ENCODE results near the gene PRSS22. TPM values are rescaled to one million over a fixed set of nuclear protein-coding genes. Genes with fewer than 3 reads are reported as not detected.
A peak's percentile ranks its signal among the peaks of the same experiment; 100 is the strongest.

Gene PRSS22
- total RNA-seq, 4 donors from 2014 or later = 2.5 to 11.2 TPM; not detected in 2

- H3K9me3 ChIP-seq = no peaks in the 10 kb centered on the region
- in situ Hi-C loops (cut with MboI; ENCODE audit: low pct_ligation_motif_present in 1 of 4, low pct_unique_long_range_greater_than_20kb in 1 of 4, low sequenced_read_pairs in 3 of 4) (loop anchor here in 2 of 4 donors (5.0 to 10.0 kb wide), 2 partner anchors 37 to 45 kb away; no protein-coding TSS in a partner anchor), intact Hi-C loops (cut with DNase I; ENCODE audit: low total_unique reads) (loop anchor here (5.0 kb wide), 1 partner anchor 42 kb away; no protein-coding TSS in a partner anchor)
- no peak overlapping the region for H3K27ac ChIP-seq
- no peaks in the 10 kb centered on the region for H3K36me3 ChIP-seq
- peaks cover 5 to 14% (median 10%) of the 10 kb centered on the region in 4 donors for H3K4me1 ChIP-seq
- DNase-seq = no peak
- TF ChIP-seq CTCF (IDR thresholded peaks at IDR 0.05) (no peak), EP300 (IDR thresholded peaks at IDR 0.05; ENCODE audit: low read depth) (no peak)
- H3K4me3 ChIP-seq = no peak overlapping the region
- WGBS, 2 donors (ENCODE audit: low coverage in 1 of 2) = 92 to 100% methylated on average over 3 to 6 of the region's 6 CpGs
- H3K27me3 ChIP-seq = no peaks in the 10 kb centered on the region
These were observed 22.0 kb upstream of the PRSS22 start for GRCh38 chr16:2879854-2880508.

- peaks cover 3 to 7% (median 6%) of the 10 kb centered on the region in 4 donors for H3K4me1 ChIP-seq
- no peak overlapping the region for H3K4me3 ChIP-seq
- TF ChIP-seq POLR2A (IDR thresholded peaks at IDR 0.05) = no peak
- TF ChIP-seq POLR2AphosphoS5 (IDR thresholded peaks at IDR 0.05) = peak in 1 of 3 donors; percentile 12
- TF ChIP-seq EP300 (IDR thresholded peaks at IDR 0.05; ENCODE audit: low read depth) = no peak
- peak; percentile 92 to 99 (median 94) for TF ChIP-seq CTCF (IDR thresholded peaks at IDR 0.05)
- intact Hi-C loops (cut with DNase I; ENCODE audit: low total_unique reads) (loop anchor here (5.0 kb wide), 1 partner anchor 47 kb away; no protein-coding TSS in a partner anchor), in situ Hi-C loops (cut with MboI; ENCODE audit: low pct_ligation_motif_present in 1 of 4, low pct_unique_long_range_greater_than_20kb in 1 of 4, low sequenced_read_pairs in 3 of 4) (loop anchor here in 2 of 4 donors (5.0 to 10.0 kb wide), 2 partner anchors 42 to 50 kb away; no protein-coding TSS in a partner anchor)
- 12 to 16% methylated on average over 15 to 25 of the region's 25 CpGs for WGBS, 2 donors (ENCODE audit: low coverage in 1 of 2)
- DNase-seq = peak; percentile 83
- no peaks in the 10 kb centered on the region for H3K36me3 ChIP-seq
- no peaks in the 10 kb centered on the region for H3K27me3 ChIP-seq
- H3K27ac ChIP-seq = peak overlapping the region in 1 of 4 donors; percentile 21
- no peaks in the 10 kb centered on the region for H3K9me3 ChIP-seq
These were observed 17.0 kb upstream of the PRSS22 start for GRCh38 chr16:2874912-2875362.

GRCh38 chr16:2874032-2874911 lies 16.3 kb upstream of the PRSS22 start:
- Histone ChIP-seq H3K4me3 (no peak overlapping the region), H3K27ac (peak overlapping the region in 1 of 4 donors; percentile 21), H3K36me3 (no peaks in the 10 kb centered on the region), H3K9me3 (no peaks in the 10 kb centered on the region), H3K27me3 (no peaks in the 10 kb centered on the region), H3K4me1 (peaks cover 3 to 7% (median 6%) of the 10 kb centered on the region in 4 donors)
- TF ChIP-seq EP300 (IDR thresholded peaks at IDR 0.05; ENCODE audit: low read depth) = no peak
- no peak for TF ChIP-seq POLR2AphosphoS5 (IDR thresholded peaks at IDR 0.05)
- TF ChIP-seq CTCF (IDR thresholded peaks at IDR 0.05) = no peak
- TF ChIP-seq POLR2A (IDR thresholded peaks at IDR 0.05) = no peak
- no peak for DNase-seq
- in situ Hi-C loops (cut with MboI; ENCODE audit: low pct_ligation_motif_present in 1 of 4, low pct_unique_long_range_greater_than_20kb in 1 of 4, low sequenced_read_pairs in 3 of 4) = loop anchor here in 1 of 4 donors (10.0 kb wide), 1 partner anchor 51 kb away; no protein-coding TSS in a partner anchor
- intact Hi-C loops (cut with DNase I; ENCODE audit: low total_unique reads) = no loop called here
- 48 to 52% methylated on average over 12 to 21 of the region's 21 CpGs for WGBS, 2 donors (ENCODE audit: low coverage in 1 of 2)

GRCh38 chr16:2871926-2872325 lies 14.0 kb upstream of the PRSS22 start:
- DNase-seq = no peak
- in situ Hi-C loops (cut with MboI; ENCODE audit: low pct_ligation_motif_present in 1 of 4, low pct_unique_long_range_greater_than_20kb in 1 of 4, low sequenced_read_pairs in 3 of 4) (loop anchor here in 1 of 4 donors (10.0 kb wide), 1 partner anchor 53 kb away; no protein-coding TSS in a partner anchor), intact Hi-C loops (cut with DNase I; ENCODE audit: low total_unique reads) (no loop called here)
- no peak overlapping the region for H3K4me3 ChIP-seq
- TF ChIP-seq EP300 (IDR thresholded peaks at IDR 0.05; ENCODE audit: low read depth) (no peak), CTCF (IDR thresholded peaks at IDR 0.05) (no peak), POLR2A (IDR thresholded peaks at IDR 0.05) (no peak), POLR2AphosphoS5 (IDR thresholded peaks at IDR 0.05) (no peak)
- no peaks in the 10 kb centered on the region for H3K9me3 ChIP-seq
- H3K36me3 ChIP-seq = no peaks in the 10 kb centered on the region
- H3K27ac ChIP-seq = no peak overlapping the region
- 75 to 100% methylated on average over 1 to 6 of the region's 6 CpGs for WGBS, 2 donors (ENCODE audit: low coverage in 1 of 2)
- peaks cover 3 to 16% (median 12%) of the 10 kb centered on the region in 4 donors for H3K4me1 ChIP-seq
- H3K27me3 ChIP-seq = no peaks in the 10 kb centered on the region
